Ramos (cell line): ENCODE results near the gene CAMTA1.
"Not testable (repeated sequence)": the region's sequence is repeated elsewhere in the genome, so short reads cannot be mapped to it uniquely, and the experiment has no call there.

ENCODE experiments used
- in situ Hi-C: fragments of 300-500 bp; cut with MboI; formaldehyde crosslinking; loops from one replicate; pipeline ENCODE4 v1.14.3; 2022; ENCODE audit warnings: low sequenced_read_pairs; ENCODE audit not compliant: unreplicated experiment

Gene CAMTA1

DNA sequence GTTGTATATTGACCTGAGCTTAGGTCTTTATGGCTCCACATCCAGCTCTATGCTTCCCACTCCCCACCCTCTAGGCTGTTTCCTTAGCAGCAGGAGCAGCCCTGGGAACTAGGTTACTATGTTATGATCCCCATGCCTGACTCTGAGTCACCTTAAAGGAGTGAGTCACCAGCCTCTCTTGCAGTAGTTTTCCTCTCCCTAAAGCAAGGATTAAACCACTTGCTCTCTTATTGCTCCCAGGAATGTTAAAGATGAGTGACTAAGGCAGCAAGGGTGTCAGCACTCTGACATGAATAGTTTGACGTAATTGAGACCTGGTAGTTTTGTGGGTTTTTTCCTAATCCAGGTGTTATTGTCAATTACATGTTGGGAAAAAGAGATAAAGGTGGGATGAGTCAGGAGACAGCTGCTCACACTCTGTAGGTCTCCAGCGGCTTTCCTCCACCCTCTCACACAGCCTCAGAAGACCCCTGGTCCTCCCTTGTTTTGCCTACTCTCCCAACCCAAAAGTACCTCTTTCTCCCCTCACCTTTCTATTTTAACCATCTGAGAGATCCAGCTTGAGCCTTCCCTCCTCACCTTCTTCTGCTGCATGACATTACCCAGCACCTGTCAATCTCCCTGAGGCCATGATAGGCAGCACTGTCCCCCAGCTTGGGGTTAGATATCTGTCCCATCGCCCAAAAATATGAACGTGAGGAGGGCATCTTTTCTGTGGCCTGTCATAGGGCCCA lies 616.7 kb downstream of the CAMTA1 start:
- in situ Hi-C loops, result no loop called here

DNA sequence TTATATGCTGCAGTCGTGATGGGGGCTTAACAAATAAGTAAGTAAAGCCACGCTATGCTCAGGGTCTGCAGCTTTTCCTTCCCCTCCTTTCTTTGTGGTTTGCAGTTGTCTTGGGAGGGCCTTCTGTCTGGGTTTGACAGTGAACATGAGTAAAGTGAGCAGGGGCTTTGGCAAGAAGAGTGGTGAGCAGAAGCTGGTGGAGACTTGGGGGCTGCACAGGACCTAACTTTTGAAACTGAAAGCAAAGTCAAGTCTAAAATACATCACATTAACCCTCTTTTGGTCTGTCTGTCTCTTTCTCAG lies 617.2 kb downstream of the CAMTA1 start:
- in situ Hi-C loops, result no loop called here

DNA sequence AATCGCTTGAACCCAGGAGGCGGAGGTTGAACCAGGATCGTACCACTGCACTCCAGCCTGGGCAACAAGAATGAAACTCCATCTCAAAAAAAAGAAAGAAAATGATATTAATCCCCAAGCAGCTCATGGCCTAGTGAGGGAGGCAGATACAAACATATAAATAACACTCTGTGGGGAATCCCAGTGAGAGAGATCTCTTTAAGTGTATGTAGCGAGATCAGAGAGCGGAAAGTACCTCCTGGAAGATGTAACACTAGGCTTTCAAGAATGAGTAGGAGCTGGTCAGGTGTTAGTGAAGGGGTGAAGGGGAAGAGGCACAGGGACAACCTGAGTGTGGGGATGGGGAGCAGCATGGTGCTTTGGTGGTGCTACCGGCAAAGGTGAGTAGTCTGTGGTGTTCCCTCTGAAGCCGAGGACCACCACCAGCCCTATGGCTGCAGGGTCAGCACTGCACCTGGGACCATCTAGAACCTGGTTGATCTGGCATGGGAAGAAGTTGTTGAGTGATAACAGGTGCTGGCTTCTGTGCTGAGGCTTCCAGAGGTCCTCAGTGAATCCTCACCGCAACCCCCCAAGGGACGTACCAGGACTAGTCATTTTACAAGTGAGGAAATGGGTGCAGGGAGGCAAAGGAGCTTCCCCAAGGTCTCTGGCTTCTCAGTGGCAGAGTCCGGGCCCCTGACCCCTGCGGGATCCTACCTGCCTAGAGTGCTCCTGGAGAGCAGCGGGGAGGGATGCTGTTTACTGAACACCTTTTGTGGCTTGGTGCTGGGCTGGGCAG lies 618.2 kb downstream of the CAMTA1 start:
- in situ Hi-C loops, result no loop called here

DNA sequence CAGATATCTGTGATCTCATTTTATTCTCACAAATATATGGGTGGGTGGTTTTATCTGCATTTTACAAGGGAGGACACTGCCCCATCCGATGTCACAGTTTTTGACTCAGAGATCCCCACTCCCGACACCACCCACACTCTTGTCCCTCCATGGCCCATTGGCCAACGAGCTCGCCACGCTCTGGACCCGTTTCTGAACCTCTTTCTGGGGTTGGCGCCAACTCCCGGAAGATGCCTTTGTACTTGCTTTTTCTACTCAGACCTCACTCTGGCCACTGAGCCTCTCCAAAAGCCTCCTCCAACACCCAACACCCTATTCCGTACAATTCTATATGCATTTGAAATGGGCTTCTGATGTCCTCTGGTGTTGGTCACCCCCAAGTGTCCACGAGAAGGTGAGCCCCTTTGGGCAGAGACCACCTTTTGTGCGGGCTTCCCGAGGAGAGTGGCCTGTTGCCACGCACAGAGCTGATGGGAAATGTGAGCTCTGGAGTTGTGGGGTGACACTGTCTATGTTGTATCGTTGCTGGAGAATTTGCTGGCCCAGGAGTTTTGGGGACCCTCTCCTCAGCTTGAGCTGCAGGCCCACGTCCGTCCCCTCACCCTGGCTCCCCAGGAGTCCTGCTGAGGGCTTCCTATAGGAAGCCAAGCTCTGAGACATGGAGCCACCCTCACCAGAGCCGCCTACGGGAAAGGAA lies 618.9 kb downstream of the CAMTA1 start:
- in situ Hi-C loops, result no loop called here

DNA sequence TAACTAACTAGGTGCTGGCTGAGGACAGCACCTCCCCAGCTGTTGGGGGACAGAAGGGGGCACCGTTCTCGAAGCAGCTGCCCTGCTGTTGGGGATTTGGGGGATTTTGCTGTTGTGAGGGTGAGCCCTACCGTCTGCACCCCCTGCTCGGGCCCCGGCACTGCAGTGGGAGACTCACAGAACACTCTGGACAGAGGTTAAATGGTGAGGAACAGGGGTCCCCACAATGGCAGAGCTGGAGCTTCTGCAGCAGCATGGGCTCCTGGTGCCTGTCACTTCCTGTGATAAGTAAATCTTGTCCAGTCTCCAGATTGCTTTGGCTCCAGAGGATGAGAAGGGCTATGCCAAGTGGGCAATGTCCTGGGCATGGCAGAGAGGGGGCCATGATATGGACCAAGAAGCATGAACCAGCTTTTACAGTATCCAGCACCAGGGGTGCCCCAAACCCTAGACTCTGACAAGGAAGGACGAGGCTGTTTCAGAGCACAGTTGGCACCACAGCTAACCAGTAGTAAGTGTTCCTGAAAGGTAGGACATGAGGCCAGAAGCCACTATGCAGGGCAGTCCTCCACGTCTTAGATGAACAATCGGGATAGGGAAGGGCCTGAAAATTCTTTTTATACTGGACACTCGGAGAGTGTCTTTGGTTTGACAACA lies 620.7 kb downstream of the CAMTA1 start:
- in situ Hi-C loops, result no loop called here

DNA sequence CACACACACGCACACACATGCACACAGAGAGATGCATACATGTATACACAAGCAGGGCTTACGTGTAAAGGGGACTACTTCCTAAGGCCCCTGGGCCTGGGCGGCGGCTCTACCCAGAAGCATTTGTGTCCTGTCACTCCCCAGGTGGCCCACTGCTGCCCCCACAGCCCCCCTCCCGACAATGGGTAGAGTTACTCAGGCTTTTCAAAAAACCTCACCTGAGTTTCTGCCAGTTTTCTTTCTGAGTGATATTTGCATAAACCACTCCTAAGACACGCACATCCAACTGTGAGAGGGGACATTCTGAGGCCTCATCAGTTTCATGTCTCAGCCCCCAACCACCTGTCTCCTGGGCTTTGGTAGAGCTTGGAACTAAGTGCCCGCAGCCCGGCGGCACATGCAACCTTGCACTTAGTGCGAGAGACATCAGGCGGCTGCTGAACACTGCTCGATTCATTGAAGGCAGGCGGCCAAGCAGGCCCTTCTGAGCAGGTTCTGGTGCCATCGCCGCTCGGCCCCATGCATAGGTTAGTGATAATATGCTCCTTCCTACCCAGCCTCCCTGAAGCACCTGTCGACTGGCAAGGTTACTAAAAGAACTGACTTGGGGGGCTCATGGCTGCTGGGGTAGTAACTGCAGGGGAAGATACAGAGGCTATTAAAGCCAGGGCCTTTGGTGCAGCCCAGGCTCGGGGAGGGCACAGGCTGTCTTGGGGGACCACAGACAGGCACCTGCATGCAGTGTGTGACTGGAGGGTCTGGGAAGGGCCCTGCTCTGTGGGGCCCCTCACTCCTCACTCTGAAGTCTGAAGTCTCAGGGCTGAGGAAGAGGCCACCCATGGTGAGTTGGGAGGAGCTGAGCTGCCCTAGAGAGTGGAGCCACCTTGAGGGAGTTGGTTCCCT lies 621.6 kb downstream of the CAMTA1 start:
- in situ Hi-C loops, result no loop called here

DNA sequence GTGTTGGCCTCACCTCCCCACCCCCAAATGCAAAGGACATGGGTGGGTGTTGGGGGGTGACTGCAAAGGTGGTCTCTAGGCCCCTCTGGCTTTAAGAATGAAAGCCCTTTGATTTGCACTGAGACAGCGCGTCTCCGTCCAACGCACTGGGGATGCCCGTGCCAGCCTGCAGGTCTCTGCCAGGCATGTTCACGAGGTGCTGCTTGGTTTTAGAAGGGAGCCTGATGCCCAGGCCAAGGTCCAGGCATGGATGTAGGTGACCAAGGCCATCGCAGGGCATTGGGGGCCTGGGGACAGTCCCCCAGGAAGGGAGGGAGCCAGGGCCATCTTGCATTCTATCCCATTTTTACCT lies 622.3 kb downstream of the CAMTA1 start:
- in situ Hi-C loops, result no loop called here

DNA sequence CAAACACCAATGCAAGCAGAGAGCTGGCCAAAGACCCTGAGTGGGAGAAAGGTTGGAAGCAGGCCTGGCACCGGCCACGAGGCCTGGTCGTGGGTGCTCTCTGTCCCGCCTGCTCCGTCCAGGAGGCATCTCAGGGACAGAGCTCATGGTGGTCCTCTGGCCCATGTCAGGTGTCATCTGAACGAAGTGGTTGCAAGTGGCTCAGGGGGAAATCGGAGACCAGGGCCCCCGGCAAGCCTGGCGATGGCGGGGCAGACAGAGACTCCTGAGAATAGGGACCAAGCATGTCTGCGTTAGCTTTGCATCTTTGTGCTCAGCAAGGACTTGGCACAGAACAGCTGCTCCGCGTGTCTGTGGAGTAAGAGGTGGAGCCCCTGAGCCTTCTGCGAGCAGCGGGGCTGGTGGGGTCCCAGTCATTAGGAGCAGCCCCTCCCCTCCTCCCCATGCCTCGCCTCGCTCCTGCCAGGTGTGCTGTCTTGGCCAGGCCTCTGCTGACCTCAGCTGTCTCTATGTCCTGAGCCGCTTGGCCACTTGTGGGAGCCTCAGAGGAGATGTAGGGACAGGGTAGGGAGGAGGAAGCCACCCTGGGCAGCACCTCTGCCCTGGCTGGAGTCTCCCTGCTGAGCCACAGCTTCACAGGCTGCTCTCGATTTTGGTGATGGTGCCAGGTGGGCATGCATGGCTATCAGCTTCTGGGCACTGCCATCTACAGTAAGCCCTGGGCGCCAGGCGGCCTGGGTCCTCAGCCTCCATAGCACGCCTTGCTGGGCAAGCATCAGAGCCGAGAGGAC lies 622.9 kb downstream of the CAMTA1 start:
- in situ Hi-C loops, result no loop called here

DNA sequence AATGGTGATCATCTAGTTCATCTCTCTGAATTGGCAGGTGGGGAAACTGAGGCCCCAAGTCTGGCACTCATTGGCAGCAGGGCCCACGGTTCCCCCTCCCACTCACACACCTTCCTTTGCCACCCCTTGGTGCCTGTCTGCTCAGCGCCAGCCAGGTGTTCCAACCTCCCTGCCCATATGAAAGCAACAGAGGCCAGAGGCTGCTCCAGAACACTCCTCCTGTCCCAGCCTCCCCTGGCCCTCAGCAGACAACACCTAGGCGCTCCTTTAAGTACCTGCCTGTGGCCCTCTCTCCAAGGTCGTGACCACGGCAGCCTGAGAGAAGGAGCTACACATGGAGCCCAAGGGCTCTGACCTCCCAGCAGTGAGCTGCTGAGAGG lies 623.5 kb downstream of the CAMTA1 start:
- in situ Hi-C loops, result no loop called here

DNA sequence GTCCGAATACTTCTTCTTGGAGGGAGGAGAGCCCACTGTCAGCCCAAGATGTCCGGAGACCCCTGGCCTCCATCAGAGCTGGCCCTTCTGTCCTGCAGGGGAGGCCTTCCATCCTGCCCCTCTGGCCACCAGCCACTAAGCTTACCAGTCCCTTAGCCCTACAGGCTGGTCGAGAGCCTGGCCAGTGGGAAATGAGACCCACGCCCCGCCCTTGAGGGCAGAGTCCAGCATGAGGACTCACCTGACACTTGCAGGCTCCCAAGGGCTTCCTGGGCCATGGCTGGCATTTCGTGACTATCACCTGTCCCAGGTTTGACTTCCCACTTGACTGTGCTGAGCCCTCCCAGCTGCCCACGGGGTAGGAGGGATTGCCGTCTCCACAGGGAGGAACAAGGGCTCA lies 624.0 kb downstream of the CAMTA1 start:
- in situ Hi-C loops, result no loop called here

DNA sequence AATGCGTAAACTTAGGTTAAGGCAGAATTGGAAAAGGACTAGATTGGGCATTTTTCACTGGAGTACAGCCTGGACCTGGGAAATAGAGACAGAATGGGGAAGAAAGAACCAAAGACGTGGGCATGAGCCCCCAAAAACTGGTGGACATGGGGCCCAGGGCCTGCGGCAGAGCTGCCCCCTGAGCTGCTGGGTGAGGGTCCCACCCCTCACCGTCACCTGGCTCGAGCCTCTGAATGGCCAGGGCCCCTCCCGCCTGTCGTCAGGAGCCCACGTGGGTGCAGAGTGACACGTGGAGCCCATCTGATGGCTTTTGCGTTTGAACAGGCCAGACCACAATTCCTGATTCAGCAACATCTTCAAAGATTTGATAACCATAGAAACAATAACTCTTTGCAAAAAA lies 624.9 kb downstream of the CAMTA1 start:
- in situ Hi-C loops, result no loop called here

DNA sequence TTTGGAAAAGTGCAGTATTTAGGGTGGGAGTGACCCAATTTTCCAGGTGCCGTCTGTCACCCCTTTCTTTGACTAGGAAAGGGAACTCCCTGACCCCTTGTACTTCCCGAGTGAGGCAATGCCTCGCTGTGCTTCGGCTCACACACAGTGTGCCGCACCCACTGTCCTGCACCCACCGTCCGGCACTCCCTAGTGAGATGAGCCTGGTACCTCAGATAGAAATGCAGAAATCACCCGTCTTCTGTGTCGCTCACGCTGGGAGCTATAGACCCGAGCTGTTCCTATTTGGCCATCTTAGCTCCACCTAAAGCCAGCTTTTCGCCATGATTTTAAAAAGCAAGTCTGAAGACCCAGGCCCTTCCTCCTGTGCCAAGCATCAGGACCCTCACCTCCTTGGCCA lies 632.4 kb downstream of the CAMTA1 start:
- in situ Hi-C loops, result not testable (repeated sequence)

DNA sequence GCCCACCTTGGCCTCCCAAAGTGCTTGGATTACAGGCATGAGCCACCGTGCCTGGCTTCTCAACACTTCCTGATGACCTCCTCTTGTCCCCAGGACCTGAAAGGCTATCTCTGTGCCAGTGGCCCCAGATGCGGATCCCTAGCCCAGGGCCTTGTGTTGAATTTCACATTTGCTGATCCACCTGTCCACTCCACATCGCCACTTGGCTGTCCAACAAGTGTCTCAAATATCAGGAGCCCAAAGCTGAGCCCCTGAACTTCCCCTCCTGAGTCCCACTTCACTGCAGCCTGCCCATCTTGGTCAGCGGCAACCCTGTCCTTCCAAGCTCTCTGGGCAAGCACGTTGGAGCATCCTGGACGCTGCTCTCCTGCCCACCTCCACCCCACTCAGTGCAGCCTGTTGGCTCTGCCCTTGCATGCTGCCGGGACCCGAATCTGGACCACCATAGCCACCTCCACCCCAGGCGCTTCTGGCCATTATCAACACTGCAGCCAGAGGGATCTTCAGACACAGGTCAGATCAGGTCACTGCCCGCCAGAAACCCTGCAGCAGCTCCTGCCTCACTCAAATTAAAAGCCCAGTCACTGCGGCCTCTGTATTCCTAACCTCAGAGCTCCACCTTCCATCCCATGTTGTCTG lies 633.3 kb downstream of the CAMTA1 start:
- in situ Hi-C loops, result no loop called here

DNA sequence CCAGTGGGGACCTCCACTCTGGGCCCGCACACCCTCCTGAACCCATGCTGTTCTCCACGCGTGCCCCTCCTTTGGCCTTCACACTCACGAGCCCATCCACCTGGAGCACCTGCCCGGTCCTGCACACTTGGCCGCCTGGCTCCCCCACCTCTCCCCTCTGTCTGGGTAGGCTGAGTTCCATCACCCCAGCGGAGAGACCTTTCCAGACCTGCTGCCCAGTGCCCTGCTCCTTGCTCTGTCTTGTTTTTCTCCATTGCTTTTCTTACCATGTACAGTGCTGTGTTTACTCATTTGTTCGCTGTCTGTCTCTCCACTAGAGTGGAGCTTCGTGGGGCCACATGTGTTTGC lies 634.8 kb downstream of the CAMTA1 start:
- in situ Hi-C loops, result no loop called here

DNA sequence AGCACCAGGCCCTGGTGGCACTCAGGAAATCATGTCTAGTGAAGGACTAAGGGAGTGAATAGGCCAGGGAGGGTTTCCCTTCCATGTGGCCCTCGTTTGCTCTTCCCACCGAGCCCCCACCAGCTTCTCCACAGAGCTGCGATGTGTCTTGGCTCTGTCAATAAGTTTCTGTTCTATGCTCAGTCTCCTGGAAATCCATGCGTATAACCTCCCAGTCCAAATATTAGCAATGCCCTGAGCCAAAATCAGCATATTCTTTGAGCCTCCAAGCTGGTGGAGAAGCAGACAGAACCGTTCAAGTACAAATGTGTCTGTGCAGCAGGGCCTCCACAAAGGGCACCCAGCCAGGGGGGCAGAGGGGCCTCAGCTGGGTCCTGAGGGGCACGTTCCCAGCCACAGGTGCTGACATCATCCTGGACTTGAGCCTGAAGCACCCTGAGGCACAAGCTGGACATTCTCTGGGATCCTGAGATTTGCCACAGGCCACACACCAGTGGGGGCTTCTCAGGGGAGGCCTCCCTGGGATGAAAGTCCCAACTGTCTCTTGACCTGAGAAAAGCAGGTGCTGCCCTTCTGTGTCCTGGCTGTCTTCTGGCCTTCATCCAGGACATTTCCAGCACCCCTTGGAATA lies 635.3 kb downstream of the CAMTA1 start:
- in situ Hi-C loops, result no loop called here

DNA sequence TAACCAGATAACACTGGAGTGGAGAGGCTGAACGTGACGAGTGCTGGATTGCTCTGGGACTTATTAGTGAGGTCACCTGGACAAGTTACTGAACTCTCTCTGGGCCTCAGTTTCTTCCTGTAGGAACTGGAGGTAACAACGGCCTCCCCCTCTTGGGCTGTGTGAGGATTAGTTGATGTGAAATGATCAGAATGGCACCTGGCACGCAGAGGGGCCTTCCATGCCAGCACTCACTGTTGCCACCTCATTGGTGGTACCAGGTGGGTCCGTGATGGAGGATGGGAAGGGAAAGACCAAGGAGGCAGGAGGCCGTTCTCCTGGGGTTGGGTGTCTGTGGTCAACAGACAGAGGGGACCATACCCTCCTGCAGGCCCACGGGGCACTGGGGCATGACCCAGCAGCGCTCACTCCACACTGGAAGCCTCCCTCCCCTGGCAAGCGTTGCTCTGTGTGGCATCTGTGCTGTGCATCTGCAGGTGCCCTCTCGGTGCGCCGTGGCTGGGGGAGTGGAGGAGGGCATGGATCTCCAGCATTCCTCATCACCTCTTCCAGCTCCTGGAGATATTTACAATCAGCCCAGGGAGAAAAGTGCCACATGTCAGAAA lies 636.3 kb downstream of the CAMTA1 start:
- in situ Hi-C loops, result no loop called here

DNA sequence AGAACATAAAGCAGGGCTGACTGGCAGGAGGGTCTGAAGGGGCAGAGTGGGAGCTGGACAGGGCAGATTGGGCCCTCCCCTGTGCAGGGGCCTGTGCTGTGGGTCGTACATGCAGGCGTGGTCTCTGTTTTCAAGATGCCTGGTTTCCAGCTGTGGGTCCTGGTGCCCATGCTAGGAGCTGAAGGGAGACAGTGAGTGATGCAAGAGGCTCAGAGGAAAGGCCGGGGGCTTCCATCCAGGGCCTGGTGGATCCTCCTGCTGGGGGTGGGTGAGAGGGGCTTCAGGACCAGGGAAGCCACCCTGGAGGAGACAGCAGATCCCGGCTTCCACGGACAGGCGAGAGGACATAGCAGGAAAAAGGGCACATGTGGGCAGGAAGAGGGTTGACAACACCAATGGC lies 636.8 kb downstream of the CAMTA1 start:
- in situ Hi-C loops, result no loop called here

DNA sequence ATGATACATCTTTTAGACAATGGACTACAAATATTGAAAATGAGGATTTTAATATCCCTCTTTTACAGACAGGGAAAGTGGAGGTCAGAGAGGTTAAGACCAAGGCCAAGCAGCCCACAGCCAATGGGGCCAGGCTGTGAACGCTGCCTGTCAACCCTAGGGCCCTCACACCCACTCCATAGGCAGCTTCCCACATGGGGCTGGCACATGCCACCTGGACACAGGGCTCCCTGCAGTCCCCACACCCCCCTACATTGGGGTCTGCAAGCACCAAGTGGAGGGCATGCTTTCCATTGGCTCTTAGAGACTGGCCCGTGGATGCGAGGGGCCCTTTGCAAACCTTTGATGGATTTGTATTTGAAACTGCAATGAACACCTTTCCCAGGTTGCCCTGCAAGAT lies 637.3 kb downstream of the CAMTA1 start:
- in situ Hi-C loops, result no loop called here
